OCI-LY3 (cell line): ENCODE results near the gene EPS8.

ENCODE experiments used
- CTCF ChIP-seq: fragments of 200-600, 300-600 bp; sonication (generic); IDR thresholded peaks from 2 replicates; pipeline ENCODE4 v1.5.1; 2014; ENCODE audit warnings: antibody characterized with exemption, low read length, low read depth
- EZH2phosphoT487 ChIP-seq: fragments of 200-600 bp; shearing (Covaris generic); IDR thresholded peaks from 2 replicates; pipeline ENCODE4 v1.6.1; 2018; ENCODE audit warnings: antibody characterized with exemption, mixed run types, low read depth

- TF ChIP-seq CTCF (no peak), EZH2phosphoT487 (no peak)
These were observed 155.0 kb downstream of the EPS8 start for GRCh38 chr12:15634010-15634683.
